Neural progenitor cell (in vitro differentiated cells): ENCODE results near the gene ATP13A1. TPM values are rescaled to one million over a fixed set of nuclear protein-coding genes. Genes with fewer than 3 reads are reported as not detected.
A peak's percentile ranks its signal among the peaks of the same experiment; 100 is the strongest.

Source experiments
- DNase-seq: peaks from one replicate; pipeline ENCODE4 v3.0.0-alpha.2; 2016; ENCODE audit warnings: low spot score
- H2AFZ ChIP-seq: fragments of 200-600 bp; sonication (generic); replicated peaks from 2 replicates; pipeline ENCODE4 v1.6.1; 2016; ENCODE audit warnings: antibody characterized with exemption
- H3F3A ChIP-seq: fragments of 200-600 bp; sonication (generic); 2 replicates; pipeline ENCODE4 v1.6.1; 2016; ENCODE audit warnings: antibody characterized with exemption, low read depth
- H3K27ac ChIP-seq: fragments of 200-600 bp; sonication (generic); 2 replicates; pipeline ENCODE4 v1.5.1; 2016; ENCODE audit warnings: mild to moderate bottlenecking
- H3K27me3 ChIP-seq: fragments of 200-600 bp; sonication (generic); 2 replicates; pipeline ENCODE4 v1.6.1; 2016; ENCODE audit warnings: mild to moderate bottlenecking, moderate library complexity
- H3K36me3 ChIP-seq: fragments of 200-600 bp; sonication (generic); 2 replicates; pipeline ENCODE4 v1.5.1; 2016
- H3K4me1 ChIP-seq: fragments of 200-600 bp; sonication (generic); 2 replicates; pipeline ENCODE4 v1.6.1; 2016; ENCODE audit warnings: mixed run types
- H3K4me2 ChIP-seq: fragments of 200-600 bp; sonication (generic); 2 replicates; pipeline ENCODE4 v1.6.1; 2016
- H3K4me3 ChIP-seq: fragments of 200-600 bp; sonication (generic); 2 replicates; pipeline ENCODE4 v1.5.1; 2016
- H3K79me2 ChIP-seq: fragments of 200-600 bp; sonication (generic); 2 replicates; pipeline ENCODE4 v1.6.1; 2016; ENCODE audit warnings: low read depth
- H3K9ac ChIP-seq: fragments of 200-600 bp; sonication (generic); 2 replicates; pipeline ENCODE4 v1.6.1; 2016
- H3K9me3 ChIP-seq: fragments of 200-600 bp; sonication (generic); 2 replicates; pipeline ENCODE4 v1.5.1; 2016; ENCODE audit warnings: low read depth
- H4K20me1 ChIP-seq: fragments of 200-600 bp; sonication (generic); 2 replicates; pipeline ENCODE4 v1.6.1; 2016; ENCODE audit warnings: low read depth
- H3K27ac Mint-ChIP-seq: 3 replicates; pipeline ENCODE4 v1.8.0; 2021; ENCODE audit warnings: mixed read lengths
- H3K27me3 Mint-ChIP-seq: 2 replicates; pipeline ENCODE4 v1.8.0; 2022; ENCODE audit warnings: low read depth, mild to moderate bottlenecking, inconsistent platforms, moderate library complexity, mixed read lengths; ENCODE audit not compliant: insufficient read depth
- H3K36me3 Mint-ChIP-seq: 3 replicates; pipeline ENCODE4 v1.8.0; 2021; ENCODE audit warnings: mixed read lengths
- H3K4me1 Mint-ChIP-seq: 3 replicates; pipeline ENCODE4 v1.8.0; 2021; ENCODE audit warnings: mixed read lengths
- H3K4me3 Mint-ChIP-seq: 3 replicates; pipeline ENCODE4 v1.8.0; 2021; ENCODE audit warnings: mild to moderate bottlenecking, moderate library complexity, mixed read lengths
- H3K9me3 Mint-ChIP-seq: 3 replicates; pipeline ENCODE4 v1.8.0; 2020; ENCODE audit warnings: mixed read lengths
- EZH2 ChIP-seq: fragments of 200-600 bp; sonication (generic); IDR thresholded peaks from 2 replicates; pipeline ENCODE4 v1.6.1; 2017; ENCODE audit warnings: antibody characterized with exemption, mild to moderate bottlenecking, moderate library complexity
- EZH2phosphoT487 ChIP-seq: fragments of 200-600 bp; sonication (generic); IDR thresholded peaks from 2 replicates; pipeline ENCODE4 v1.6.1; 2017; ENCODE audit warnings: antibody characterized with exemption
- total RNA-seq: library from RNA; depleted of rRNA; stranded (reverse); fragments of >200 nt; gene quantifications from 2 replicates; pipeline ENCODE4 v1.2.3, GENCODE V29; 2015; ENCODE audit warnings: low replicate concordance
- TF ChIP-seq, protein P1 (sequence below): fragments of 200-600 bp; sonication (generic); IDR thresholded peaks from 2 replicates; pipeline ENCODE4 v1.5.1; 2017; ENCODE audit warnings: antibody characterized with exemption, mild to moderate bottlenecking

ATP13A1 gene
- total RNA-seq, 1 donor from 2014 or later = 19.2 TPM

GRCh38 chr19:19618219-19619051 lies 45.0 kb downstream of the ATP13A1 start, which contains the start of gene PBX4:
TSS of gene PBX4 (minus strand) at chr19:19618687. CDS start at chr19:19618629, 58 bp downstream.
- Histone ChIP-seq H3K4me3 (peak within 1 kb of the TSS; percentile 66), H3K4me1 (no peaks in the 10 kb centered on the region), H4K20me1 (peaks cover 4% of the 10 kb centered on the region), H3K27ac (no peak within 1 kb of the TSS), H3K9me3 (no peaks in the 10 kb centered on the region), H3F3A (peaks cover 15% of the 10 kb centered on the region), H3K27me3 (peaks cover 11% of the 10 kb centered on the region), H3K79me2 (no peaks in the 10 kb centered on the region), H3K9ac (no peak within 1 kb of the TSS), H2AFZ (peak within 1 kb of the TSS; percentile 100), H3K36me3 (no peaks in the 10 kb centered on the region), H3K4me2 (peak within 1 kb of the TSS; percentile 91)
- peak within 1 kb of the TSS; percentile 95 for H3K27ac Mint-ChIP-seq
- DNase-seq = peak; percentile 99
- H3K36me3 Mint-ChIP-seq = peaks cover 6% of the 10 kb centered on the region
- TF ChIP-seq EZH2 = no peak
- no peak for TF ChIP-seq EZH2phosphoT487
- TF ChIP-seq, protein P1, sequence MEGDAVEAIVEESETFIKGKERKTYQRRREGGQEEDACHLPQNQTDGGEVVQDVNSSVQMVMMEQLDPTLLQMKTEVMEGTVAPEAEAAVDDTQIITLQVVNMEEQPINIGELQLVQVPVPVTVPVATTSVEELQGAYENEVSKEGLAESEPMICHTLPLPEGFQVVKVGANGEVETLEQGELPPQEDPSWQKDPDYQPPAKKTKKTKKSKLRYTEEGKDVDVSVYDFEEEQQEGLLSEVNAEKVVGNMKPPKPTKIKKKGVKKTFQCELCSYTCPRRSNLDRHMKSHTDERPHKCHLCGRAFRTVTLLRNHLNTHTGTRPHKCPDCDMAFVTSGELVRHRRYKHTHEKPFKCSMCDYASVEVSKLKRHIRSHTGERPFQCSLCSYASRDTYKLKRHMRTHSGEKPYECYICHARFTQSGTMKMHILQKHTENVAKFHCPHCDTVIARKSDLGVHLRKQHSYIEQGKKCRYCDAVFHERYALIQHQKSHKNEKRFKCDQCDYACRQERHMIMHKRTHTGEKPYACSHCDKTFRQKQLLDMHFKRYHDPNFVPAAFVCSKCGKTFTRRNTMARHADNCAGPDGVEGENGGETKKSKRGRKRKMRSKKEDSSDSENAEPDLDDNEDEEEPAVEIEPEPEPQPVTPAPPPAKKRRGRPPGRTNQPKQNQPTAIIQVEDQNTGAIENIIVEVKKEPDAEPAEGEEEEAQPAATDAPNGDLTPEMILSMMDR = no peak
- H3K4me1 Mint-ChIP-seq = peaks cover 38% of the 10 kb centered on the region
- H3K4me3 Mint-ChIP-seq = peak within 1 kb of the TSS; percentile 88
- H3K27me3 Mint-ChIP-seq = peaks cover 9% of the 10 kb centered on the region
- H3K9me3 Mint-ChIP-seq = no peaks in the 10 kb centered on the region

- Histone ChIP-seq H3K27ac (no peak overlapping the region), H3K36me3 (no peaks in the 10 kb centered on the region), H3F3A (peaks cover 14% of the 10 kb centered on the region), H3K4me1 (peaks cover 5% of the 10 kb centered on the region), H3K79me2 (no peaks in the 10 kb centered on the region), H3K9ac (no peak overlapping the region), H3K27me3 (peaks cover 11% of the 10 kb centered on the region), H3K4me3 (no peak overlapping the region), H4K20me1 (no peaks in the 10 kb centered on the region), H3K4me2 (no peak overlapping the region), H2AFZ (no peak overlapping the region), H3K9me3 (no peaks in the 10 kb centered on the region)
- Mint-ChIP-seq H3K27ac (no peak overlapping the region), H3K4me3 (no peak overlapping the region), H3K27me3 (peaks cover 11% of the 10 kb centered on the region), H3K4me1 (peaks cover 47% of the 10 kb centered on the region), H3K36me3 (peaks cover 2% of the 10 kb centered on the region), H3K9me3 (no peaks in the 10 kb centered on the region)
- no peak for DNase-seq
- no peak for TF ChIP-seq EZH2phosphoT487
- TF ChIP-seq, protein P1 = no peak
- no peak for TF ChIP-seq EZH2
Measured at GRCh38 chr19:19615086-19615485, 48.4 kb downstream of the ATP13A1 start.

DNA sequence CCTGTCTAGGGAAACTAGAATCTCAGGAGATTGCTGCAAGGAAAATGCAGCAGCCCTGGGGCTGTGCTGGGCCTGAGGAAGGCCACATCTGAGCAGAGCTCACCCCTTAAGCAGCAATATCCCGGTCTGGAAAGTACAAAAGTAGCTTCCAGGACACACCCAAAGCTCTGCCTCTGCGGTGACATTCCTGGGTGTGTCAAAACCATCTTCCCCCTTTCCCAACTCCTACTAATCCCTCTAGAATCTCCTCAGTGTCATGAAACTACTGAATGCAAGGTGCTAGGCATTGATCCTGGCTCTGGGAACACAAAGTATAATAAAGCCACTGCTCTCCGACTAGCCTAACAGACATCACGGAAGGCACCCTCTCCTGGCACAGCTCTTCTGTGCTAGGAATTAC lies 50.0 kb downstream of the ATP13A1 start:
- no peak overlapping the region for H3K4me2 ChIP-seq
- peak overlapping the region; percentile 14 for H3K4me3 Mint-ChIP-seq
- DNase-seq = no peak

More for the DNA sequence above, 50.0 kb downstream of the ATP13A1 start:
- no peaks in the 10 kb centered on the region for H3K79me2 ChIP-seq
- H3K9ac ChIP-seq = no peak overlapping the region
- no peaks in the 10 kb centered on the region for H3K36me3 ChIP-seq
- no peak overlapping the region for H3K27ac ChIP-seq
- peaks cover 11% of the 10 kb centered on the region for H3K27me3 ChIP-seq
- TF ChIP-seq, protein P1 = no peak
- TF ChIP-seq EZH2 (no peak), EZH2phosphoT487 (no peak)
- H4K20me1 ChIP-seq = no peaks in the 10 kb centered on the region
- Mint-ChIP-seq H3K9me3 (no peaks in the 10 kb centered on the region), H3K36me3 (peaks cover 7% of the 10 kb centered on the region), H3K27ac (peak overlapping the region; percentile 65), H3K4me1 (peaks cover 35% of the 10 kb centered on the region), H3K27me3 (peaks cover 9% of the 10 kb centered on the region)
- no peak overlapping the region for H2AFZ ChIP-seq
- peaks cover 5% of the 10 kb centered on the region for H3K4me1 ChIP-seq
- H3F3A ChIP-seq = peaks cover 4% of the 10 kb centered on the region
- H3K4me3 ChIP-seq = no peak overlapping the region
- H3K9me3 ChIP-seq = no peaks in the 10 kb centered on the region
